ENCODE measurements around the gene ELL. TPM values are rescaled to one million over a fixed set of nuclear protein-coding genes. Genes with fewer than 3 reads are reported as not detected.

Gene ELL
- total and polyA plus RNA-seq, 10 donors, result 4.5 to 44.8 (median 29.2) TPM

Other genes with a start within 250 kb of the ELL start
- 10 to 100 TPM in 3 of 7 donors, 1 to 10 TPM in 4; 4.7 to 17.1 (median 8.6) TPM for gene IQCN, start 247.6 kb downstream of the ELL start, total RNA-seq
- gene IQCN, start 247.6 kb downstream of the ELL start, polyA plus RNA-seq, result 10 to 100 TPM in 1 of 3 donors, 1 to 10 TPM in 2; 1.4 to 15.6 (median 7.8) TPM
- 100 to 1,000 TPM; 119 to 232 (median 159) TPM for gene JUND, start 240.4 kb downstream of the ELL start, total RNA-seq
- 10 to 100 TPM; 47.5 to 86.5 (median 75.6) TPM for gene JUND, start 240.4 kb downstream of the ELL start, polyA plus RNA-seq
- gene LSM4, start 199.0 kb downstream of the ELL start, total RNA-seq, result 10 to 100 TPM; 55.8 to 86.5 (median 65.1) TPM
- 100 to 1,000 TPM in 2 of 3 donors, 10 to 100 TPM in 1; 91.6 to 192 (median 151) TPM for gene LSM4, start 199.0 kb downstream of the ELL start, polyA plus RNA-seq
- 10 to 100 TPM; 20.2 to 65.6 (median 45.1) TPM for gene PGPEP1, start 181.5 kb downstream of the ELL start, total RNA-seq
- 10 to 100 TPM in 1 of 3 donors, 1 to 10 TPM in 2; 9.3 to 17.3 (median 9.6) TPM for gene PGPEP1, start 181.5 kb downstream of the ELL start, polyA plus RNA-seq
- gene GDF15, start 135.9 kb downstream of the ELL start, total RNA-seq, result 10 to 100 TPM in 2 of 7 donors, 1 to 10 TPM in 5; 1.9 to 34.3 (median 4.3) TPM
- 10 to 100 TPM in 1 of 3 donors, under 1 TPM in 2; 0.77 to 15.9 (median 0.96) TPM for gene GDF15, start 135.9 kb downstream of the ELL start, polyA plus RNA-seq
- 100 to 1,000 TPM in 3 of 7 donors, 10 to 100 TPM in 4; 82.2 to 164 (median 90.5) TPM for gene LRRC25, start 124.4 kb downstream of the ELL start, total RNA-seq
- 10 to 100 TPM; 14.6 to 32.2 (median 16.0) TPM for gene LRRC25, start 124.4 kb downstream of the ELL start, polyA plus RNA-seq
- gene SSBP4, start 102.7 kb downstream of the ELL start, total RNA-seq, result 100 to 1,000 TPM in 1 of 7 donors, 10 to 100 TPM in 6; 56.3 to 103 (median 82.4) TPM
- 100 to 1,000 TPM in 1 of 3 donors, 10 to 100 TPM in 2; 80.6 to 143 (median 94.9) TPM for gene SSBP4, start 102.7 kb downstream of the ELL start, polyA plus RNA-seq
- 10 to 100 TPM; 37.5 to 82.3 (median 44.4) TPM for gene ISYNA1, start 83.9 kb downstream of the ELL start, total RNA-seq
- gene ISYNA1, start 83.9 kb downstream of the ELL start, polyA plus RNA-seq, result 10 to 100 TPM; 31.7 to 58.2 (median 49.0) TPM
- gene FKBP8, start 21.5 kb upstream of the ELL start, total RNA-seq, result 100 to 1,000 TPM; 183 to 309 (median 203) TPM
- 100 to 1,000 TPM; 131 to 276 (median 141) TPM for gene FKBP8, start 21.5 kb upstream of the ELL start, polyA plus RNA-seq
- 10 to 100 TPM; 63.9 to 90.9 (median 75.7) TPM for gene KXD1, start 35.8 kb upstream of the ELL start, total RNA-seq
- 10 to 100 TPM; 65.9 to 78.5 (median 68.9) TPM for gene KXD1, start 35.8 kb upstream of the ELL start, polyA plus RNA-seq
- 1,000 to 10,000 TPM in 3 of 7 donors, 100 to 1,000 TPM in 4; 650 to 1,362 (median 985) TPM for gene UBA52, start 49.8 kb upstream of the ELL start, total RNA-seq
- gene UBA52, start 49.8 kb upstream of the ELL start, polyA plus RNA-seq, result 1,000 to 10,000 TPM; 1,341 to 2,132 (median 1,852) TPM
- gene REX1BD, start 66.7 kb upstream of the ELL start, total RNA-seq, result 100 to 1,000 TPM in 1 of 7 donors, 10 to 100 TPM in 6; 65.4 to 103 (median 78.7) TPM
- gene REX1BD, start 66.7 kb upstream of the ELL start, polyA plus RNA-seq, result 100 to 1,000 TPM; 127 to 182 (median 160) TPM
- gene CRLF1, start 84.7 kb upstream of the ELL start, total RNA-seq, result 1 to 10 TPM in 4 of 7 donors, under 1 TPM in 2, not detected in 1; 0.20 to 7.0 (median 1.1) TPM
- 1 to 10 TPM; 5.2 to 8.0 (median 6.3) TPM for gene CRLF1, start 84.7 kb upstream of the ELL start, polyA plus RNA-seq
- gene TMEM59L, start 90.8 kb upstream of the ELL start, total RNA-seq, result under 1 TPM in 2 of 7 donors, not detected in 5; 0.28 to 0.49 TPM
- gene TMEM59L, start 90.8 kb upstream of the ELL start, polyA plus RNA-seq, result under 1 TPM; 0.15 to 0.74 (median 0.50) TPM
- gene KLHL26, start 115.0 kb upstream of the ELL start, total RNA-seq, result 10 to 100 TPM in 4 of 7 donors, 1 to 10 TPM in 3; 4.4 to 23.1 (median 10.3) TPM
- 1 to 10 TPM; 1.7 to 3.5 (median 2.2) TPM for gene KLHL26, start 115.0 kb upstream of the ELL start, polyA plus RNA-seq
- 10 to 100 TPM in 3 of 7 donors, 1 to 10 TPM in 4; 4.7 to 15.7 (median 8.8) TPM for gene CRTC1, start 161.6 kb upstream of the ELL start, total RNA-seq
- gene CRTC1, start 161.6 kb upstream of the ELL start, polyA plus RNA-seq, result 10 to 100 TPM in 1 of 3 donors, 1 to 10 TPM in 2; 3.1 to 11.3 (median 6.4) TPM

Measured in spleen (tissue), 10 donors.